HFF-Myc (cell line): ENCODE results near the gene ALDH1A3.
A peak's percentile ranks its signal among the peaks of the same experiment; 100 is the strongest.

Experiments used
- DNase-seq: peaks from one replicate; pipeline ENCODE4 v3.0.0-alpha.2; 2011; ENCODE audit warnings: low read depth; ENCODE audit errors: extremely low read depth
- H3K4me3 ChIP-seq: replicated peaks from 2 replicates; pipeline ENCODE4 v1.5.1; 2011; ENCODE audit warnings: low read depth, mild to moderate bottlenecking, control low read depth, low read length
- TF ChIP-seq, protein P1 (sequence below): IDR thresholded peaks from 2 replicates; pipeline ENCODE4 v1.5.1; 2012; ENCODE audit warnings: mild to moderate bottlenecking, low read depth, low read length, control low read depth; ENCODE audit errors: missing control alignments

The ALDH1A3 gene

DNA sequence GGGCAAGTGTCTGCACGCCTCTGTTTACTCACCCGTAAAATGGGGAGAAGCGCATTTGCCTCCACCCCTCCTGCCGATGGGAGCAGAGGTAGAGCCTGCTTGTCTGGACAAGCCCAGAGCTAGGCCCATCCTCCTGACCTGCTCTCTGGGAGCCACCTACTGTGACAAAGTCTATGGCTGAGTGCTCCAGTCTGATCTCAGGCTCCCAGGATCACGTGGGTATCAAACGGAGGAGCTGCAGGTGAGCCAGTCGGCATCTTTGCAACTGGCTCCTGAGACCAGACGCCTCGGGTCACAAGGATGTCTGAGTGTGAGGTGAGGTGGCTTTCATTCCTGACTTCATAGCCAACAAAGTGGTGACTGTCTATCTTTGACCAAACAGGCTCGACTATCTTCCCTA lies 2.1 kb upstream of the ALDH1A3 start:
- no peak overlapping the region for H3K4me3 ChIP-seq
- TF ChIP-seq, protein P1, sequence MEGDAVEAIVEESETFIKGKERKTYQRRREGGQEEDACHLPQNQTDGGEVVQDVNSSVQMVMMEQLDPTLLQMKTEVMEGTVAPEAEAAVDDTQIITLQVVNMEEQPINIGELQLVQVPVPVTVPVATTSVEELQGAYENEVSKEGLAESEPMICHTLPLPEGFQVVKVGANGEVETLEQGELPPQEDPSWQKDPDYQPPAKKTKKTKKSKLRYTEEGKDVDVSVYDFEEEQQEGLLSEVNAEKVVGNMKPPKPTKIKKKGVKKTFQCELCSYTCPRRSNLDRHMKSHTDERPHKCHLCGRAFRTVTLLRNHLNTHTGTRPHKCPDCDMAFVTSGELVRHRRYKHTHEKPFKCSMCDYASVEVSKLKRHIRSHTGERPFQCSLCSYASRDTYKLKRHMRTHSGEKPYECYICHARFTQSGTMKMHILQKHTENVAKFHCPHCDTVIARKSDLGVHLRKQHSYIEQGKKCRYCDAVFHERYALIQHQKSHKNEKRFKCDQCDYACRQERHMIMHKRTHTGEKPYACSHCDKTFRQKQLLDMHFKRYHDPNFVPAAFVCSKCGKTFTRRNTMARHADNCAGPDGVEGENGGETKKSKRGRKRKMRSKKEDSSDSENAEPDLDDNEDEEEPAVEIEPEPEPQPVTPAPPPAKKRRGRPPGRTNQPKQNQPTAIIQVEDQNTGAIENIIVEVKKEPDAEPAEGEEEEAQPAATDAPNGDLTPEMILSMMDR, result no peak
- no peak for DNase-seq

DNA sequence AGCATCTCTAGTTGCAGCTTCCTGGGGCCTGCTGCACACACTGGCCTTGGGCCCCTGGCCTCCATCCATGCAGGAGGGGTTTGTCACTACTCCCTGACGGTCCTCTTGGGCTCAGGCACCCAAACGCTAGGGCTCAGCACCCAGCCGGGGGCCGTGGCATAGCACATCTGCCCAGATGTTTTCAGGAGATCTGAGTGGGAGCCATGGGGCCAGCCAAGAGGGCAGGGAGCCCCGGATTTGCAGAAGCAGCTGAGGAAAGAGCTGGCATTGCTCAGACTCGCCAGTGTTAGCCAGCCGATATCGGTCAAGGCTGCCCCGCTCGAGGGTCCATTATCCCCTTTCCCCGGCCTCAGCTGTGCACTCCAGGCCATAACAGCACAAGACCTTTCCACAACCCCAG lies 1.5 kb upstream of the ALDH1A3 start:
- TF ChIP-seq, protein P1, result no peak
- no peak overlapping the region for H3K4me3 ChIP-seq
- DNase-seq, result no peak

DNA sequence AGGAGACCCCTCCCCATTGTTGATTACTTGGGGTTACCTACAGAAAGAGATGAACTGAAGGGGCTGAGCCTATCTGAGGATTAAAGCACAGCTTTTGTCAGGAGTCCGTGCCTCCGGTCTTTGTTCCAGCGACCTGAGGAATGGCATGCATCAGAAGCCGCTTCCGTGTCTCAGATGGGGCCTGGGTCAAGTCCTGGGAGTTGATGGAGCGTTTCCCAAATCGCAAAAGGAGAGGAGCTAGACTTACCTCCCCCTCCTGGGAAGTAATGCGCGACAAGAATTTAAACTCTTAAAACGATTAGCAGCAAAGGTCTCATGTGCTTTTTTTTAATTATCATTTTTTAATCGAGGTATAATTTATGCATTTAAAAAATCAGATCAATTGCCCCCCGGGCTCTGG lies 983 bp upstream of the ALDH1A3 start:
- TF ChIP-seq, protein P1, result no peak
- no peak for DNase-seq
- peak overlapping the region; percentile 45; the same call in 1 of the 2 replicates for H3K4me3 ChIP-seq

DNA sequence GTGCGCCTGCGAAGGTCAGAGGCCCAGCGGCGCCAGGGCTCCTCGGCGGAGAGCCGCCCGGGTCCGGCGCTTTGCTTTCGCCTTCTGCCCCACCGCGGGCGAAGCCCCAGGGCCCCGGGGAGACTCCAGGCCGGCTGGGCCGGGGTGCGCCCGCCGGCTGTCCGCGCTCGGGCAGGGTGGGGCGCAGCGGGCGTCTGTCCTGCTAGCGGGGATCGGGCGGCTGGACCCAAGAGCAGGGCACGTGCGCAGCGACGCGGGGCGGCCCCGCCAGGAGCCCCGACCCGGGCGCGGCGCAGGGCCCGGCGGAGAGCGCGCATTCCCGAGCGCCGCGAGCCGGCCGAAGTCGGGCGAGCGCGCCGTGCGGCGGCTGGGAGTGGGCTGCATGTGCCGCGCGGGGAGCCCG lies 569 bp upstream of the ALDH1A3 start:
- peak overlapping the region; percentile 45 for H3K4me3 ChIP-seq
- no peak for DNase-seq
- TF ChIP-seq, protein P1, result no peak

DNA sequence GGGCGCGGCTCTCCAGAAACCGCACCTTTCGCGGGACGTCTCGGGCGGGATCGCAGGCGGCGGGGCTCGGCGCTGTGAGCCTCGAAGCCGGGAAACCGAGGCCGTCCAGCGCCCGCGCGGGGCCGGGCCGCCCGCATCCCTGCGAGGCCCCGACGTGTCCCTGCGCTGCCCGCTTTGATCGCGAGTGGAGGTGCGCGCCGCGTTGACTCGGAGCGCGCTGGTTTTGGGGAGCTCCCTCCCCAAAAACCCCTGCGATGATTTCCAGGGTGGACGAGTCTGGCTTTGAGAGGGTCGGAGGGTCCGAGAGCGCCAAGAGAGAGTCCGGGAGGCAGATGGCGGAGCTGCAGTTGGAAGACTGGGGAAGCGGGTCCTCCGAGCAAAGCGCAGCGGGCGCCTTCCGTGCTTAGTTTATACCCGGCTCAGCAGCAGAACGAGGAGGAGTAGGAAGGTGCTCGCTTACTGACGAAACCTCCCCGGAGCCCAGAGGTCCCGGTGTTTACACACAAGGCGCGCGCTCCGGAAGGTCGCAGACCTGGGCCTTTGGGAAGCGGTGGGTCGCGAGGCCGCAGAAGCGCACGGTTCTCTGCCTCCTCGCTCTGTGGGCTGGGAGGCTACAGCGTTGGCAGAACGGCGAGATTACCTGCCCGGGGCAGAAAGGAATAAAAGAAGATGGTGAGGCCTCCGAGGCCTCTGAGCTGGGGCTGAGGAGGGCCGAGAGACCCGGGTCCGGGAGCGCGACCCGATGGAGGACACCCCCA lies 687 bp downstream of the ALDH1A3 start:
- peak overlapping the region; percentile 45 for H3K4me3 ChIP-seq
- TF ChIP-seq, protein P1, result no peak
- no peak for DNase-seq

DNA sequence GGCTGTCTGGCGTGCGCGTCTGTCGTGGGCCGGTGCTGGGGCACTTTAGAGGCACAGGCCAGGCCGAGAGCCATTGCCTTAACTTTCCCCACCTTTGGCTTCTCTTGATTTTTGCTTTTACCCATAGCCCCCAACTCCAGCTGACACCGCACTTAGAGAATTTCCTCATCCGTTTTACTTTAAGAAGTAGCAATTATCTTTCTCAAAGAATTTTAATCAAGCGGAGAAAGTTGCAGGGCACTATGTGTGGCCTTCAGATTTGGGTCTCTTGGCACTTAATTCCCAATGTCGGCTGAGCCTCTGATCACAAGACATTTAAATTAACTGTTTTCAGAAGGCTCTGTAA lies 1.2 kb downstream of the ALDH1A3 start:
- no peak for DNase-seq
- no peak overlapping the region for H3K4me3 ChIP-seq
- TF ChIP-seq, protein P1, result no peak
